GM23338 (cell line): Measurements from ENCODE around the gene KPTN. TPM values are rescaled to one million over a fixed set of nuclear protein-coding genes. Genes with fewer than 3 reads are reported as not detected.

ENCODE experiments used
- ATAC-seq: fragments of 200-7000 bp; cut with Tn5 transposase; 3 replicates; pipeline ENCODE4 v1.9.1; 2020
- DNase-seq: peaks from one replicate; pipeline ENCODE4 v3.0.0-alpha.2; 2015; ENCODE audit warnings: low spot score
- H2AFZ ChIP-seq: fragments of 200-600 bp; sonication (generic); 2 replicates; pipeline ENCODE4 v1.8.0; 2016; ENCODE audit warnings: antibody characterized with exemption, mild to moderate bottlenecking, moderate library complexity
- H3F3A ChIP-seq: fragments of 200-600 bp; sonication (generic); replicated peaks from 2 replicates; pipeline ENCODE4 v1.8.0; 2017; ENCODE audit warnings: antibody characterized with exemption, mixed run types, low read depth
- H3K27ac ChIP-seq: fragments of 200-600 bp; sonication (generic); 2 replicates; pipeline ENCODE4 v1.6.1; 2016; ENCODE audit warnings: low read depth
- H3K27me3 ChIP-seq: fragments of 200-600 bp; sonication (generic); 2 replicates; pipeline ENCODE4 v1.8.0; 2016; ENCODE audit warnings: mild to moderate bottlenecking, mixed run types, moderate library complexity; ENCODE audit not compliant: insufficient read depth
- H3K36me3 ChIP-seq: fragments of 200-600 bp; sonication (generic); 2 replicates; pipeline ENCODE4 v1.8.0; 2016; ENCODE audit warnings: mild to moderate bottlenecking; ENCODE audit not compliant: insufficient read depth
- H3K4me1 ChIP-seq: fragments of 200-600 bp; sonication (generic); 2 replicates; pipeline ENCODE4 v1.8.0; 2016; ENCODE audit warnings: mild to moderate bottlenecking, moderate library complexity; ENCODE audit not compliant: insufficient read depth
- H3K4me2 ChIP-seq: fragments of 200-600 bp; sonication (generic); 2 replicates; pipeline ENCODE4 v1.7.1; 2017; ENCODE audit warnings: mixed run types
- H3K4me3 ChIP-seq: fragments of 200-600 bp; sonication (generic); 2 replicates; pipeline ENCODE4 v1.6.1; 2016; ENCODE audit warnings: mixed run types
- H3K79me2 ChIP-seq: fragments of 200-600 bp; sonication (generic); replicated peaks from 2 replicates; pipeline ENCODE4 v1.8.0; 2017; ENCODE audit warnings: mild to moderate bottlenecking; ENCODE audit not compliant: insufficient read depth
- H3K9me2 ChIP-seq: fragments of 200-600 bp; sonication (generic); 2 replicates; pipeline ENCODE4 v1.8.0; 2017; ENCODE audit not compliant: insufficient read depth
- H4K20me1 ChIP-seq: fragments of 200-600 bp; sonication (generic); replicated peaks from 2 replicates; pipeline ENCODE4 v1.8.0; 2017; ENCODE audit warnings: mild to moderate bottlenecking; ENCODE audit not compliant: insufficient read depth
- H3K27ac Mint-ChIP-seq: 2 replicates; pipeline ENCODE4 v1.8.0; 2020; ENCODE audit warnings: inconsistent platforms, mild to moderate bottlenecking, moderate library complexity, mixed read lengths
- H3K27me3 Mint-ChIP-seq: 3 replicates; pipeline ENCODE4 v1.8.0; 2022; ENCODE audit warnings: low read depth, mild to moderate bottlenecking, moderate library complexity, mixed read lengths, inconsistent platforms; ENCODE audit not compliant: insufficient read depth, poor library complexity
- H3K36me3 Mint-ChIP-seq: 3 replicates; pipeline ENCODE4 v1.8.0; 2021; ENCODE audit warnings: low read depth, mild to moderate bottlenecking, inconsistent platforms, moderate library complexity, mixed read lengths
- H3K4me1 Mint-ChIP-seq: 3 replicates; pipeline ENCODE4 v1.8.0; 2020; ENCODE audit warnings: mild to moderate bottlenecking, inconsistent platforms, mixed read lengths
- H3K4me3 Mint-ChIP-seq: 3 replicates; pipeline ENCODE4 v1.8.0; 2021; ENCODE audit warnings: moderate library complexity, mild to moderate bottlenecking, inconsistent platforms, mixed read lengths
- H3K9me3 Mint-ChIP-seq: 3 replicates; pipeline ENCODE4 v1.8.0; 2020; ENCODE audit warnings: moderate library complexity, mild to moderate bottlenecking, inconsistent platforms, mixed read lengths
- EZH2 ChIP-seq: fragments of 200-600 bp; sonication (generic); IDR thresholded peaks from one replicate; pipeline ENCODE4 v1.8.0; 2017; ENCODE audit warnings: antibody characterized with exemption, mild to moderate bottlenecking, low read depth; ENCODE audit not compliant: unreplicated experiment
- JUNB ChIP-seq: IDR thresholded peaks from one replicate; pipeline ENCODE4 v1.6.1; 2016; ENCODE audit warnings: antibody characterized with exemption; ENCODE audit not compliant: unreplicated experiment
- NANOG ChIP-seq: IDR thresholded peaks from 2 replicates; pipeline ENCODE4 v1.6.1; 2016; ENCODE audit warnings: antibody characterized with exemption, borderline replicate concordance
- REST ChIP-seq: IDR thresholded peaks from one replicate; pipeline ENCODE4 v1.6.1; 2018; ENCODE audit warnings: antibody characterized with exemption; ENCODE audit not compliant: unreplicated experiment
- ZNF114 ChIP-seq: fragments of 250-450 bp; sonication (Bioruptor Pico); IDR thresholded peaks from 2 replicates; pipeline ENCODE4 v1.5.0; 2020; ENCODE audit warnings: mild to moderate bottlenecking, moderate library complexity
- ZNF331 ChIP-seq: fragments of 250-450 bp; sonication (Bioruptor Pico); IDR thresholded peaks from 2 replicates; pipeline ENCODE4 v1.5.0; 2020; ENCODE audit warnings: low read depth, mild to moderate bottlenecking, moderate library complexity
- polyA plus RNA-seq: library from polyadenylated mRNA; unstranded; fragments of >200 nt; fragmentation: Nextera tagmentation; extraction: Ambion mirVana; gene quantifications from 2 replicates; pipeline ENCODE4 v1.2.1, GENCODE V29; 2016
- total RNA-seq: library from RNA; depleted of rRNA; stranded (reverse); fragments of >200 nt; shearing (Covaris generic); gene quantifications from 2 replicates; pipeline ENCODE4 v1.2.3, GENCODE V29; 2014
- TF ChIP-seq, protein P1 (sequence below): IDR thresholded peaks from 2 replicates; pipeline ENCODE4 v1.6.1; 2016; ENCODE audit warnings: antibody characterized with exemption
- TF ChIP-seq, protein P2 (sequence below), 2 experiments: fragments of 200-600 bp in 1 of 2; sonication (generic) in 1 of 2; conservative IDR thresholded peaks; 2 replicates each; pipeline versions ENCODE4 v1.5.1 to v1.6.1; 2016 to 2017; ENCODE audit warnings: antibody characterized with exemption in 2 of 2, low read depth in 2 of 2, mild to moderate bottlenecking in 2 of 2, moderate library complexity in 1 of 2

The KPTN gene
- total and polyA plus RNA-seq, 2 experiments from 2014 or later, result 19.8 to 26.2 TPM

GRCh38 chr19:47456721-47457474 is 27.1 kb downstream of the KPTN start (continued):
- TF ChIP-seq, protein P1, sequence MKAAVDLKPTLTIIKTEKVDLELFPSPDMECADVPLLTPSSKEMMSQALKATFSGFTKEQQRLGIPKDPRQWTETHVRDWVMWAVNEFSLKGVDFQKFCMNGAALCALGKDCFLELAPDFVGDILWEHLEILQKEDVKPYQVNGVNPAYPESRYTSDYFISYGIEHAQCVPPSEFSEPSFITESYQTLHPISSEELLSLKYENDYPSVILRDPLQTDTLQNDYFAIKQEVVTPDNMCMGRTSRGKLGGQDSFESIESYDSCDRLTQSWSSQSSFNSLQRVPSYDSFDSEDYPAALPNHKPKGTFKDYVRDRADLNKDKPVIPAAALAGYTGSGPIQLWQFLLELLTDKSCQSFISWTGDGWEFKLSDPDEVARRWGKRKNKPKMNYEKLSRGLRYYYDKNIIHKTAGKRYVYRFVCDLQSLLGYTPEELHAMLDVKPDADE, result no peak
- TF ChIP-seq NANOG (no peak), ZNF331 (CRISPR knock-in tag) (no peak), EZH2 (no peak), ZNF114 (CRISPR knock-in tag) (no peak), REST (no peak)
- TF ChIP-seq, protein P2, sequence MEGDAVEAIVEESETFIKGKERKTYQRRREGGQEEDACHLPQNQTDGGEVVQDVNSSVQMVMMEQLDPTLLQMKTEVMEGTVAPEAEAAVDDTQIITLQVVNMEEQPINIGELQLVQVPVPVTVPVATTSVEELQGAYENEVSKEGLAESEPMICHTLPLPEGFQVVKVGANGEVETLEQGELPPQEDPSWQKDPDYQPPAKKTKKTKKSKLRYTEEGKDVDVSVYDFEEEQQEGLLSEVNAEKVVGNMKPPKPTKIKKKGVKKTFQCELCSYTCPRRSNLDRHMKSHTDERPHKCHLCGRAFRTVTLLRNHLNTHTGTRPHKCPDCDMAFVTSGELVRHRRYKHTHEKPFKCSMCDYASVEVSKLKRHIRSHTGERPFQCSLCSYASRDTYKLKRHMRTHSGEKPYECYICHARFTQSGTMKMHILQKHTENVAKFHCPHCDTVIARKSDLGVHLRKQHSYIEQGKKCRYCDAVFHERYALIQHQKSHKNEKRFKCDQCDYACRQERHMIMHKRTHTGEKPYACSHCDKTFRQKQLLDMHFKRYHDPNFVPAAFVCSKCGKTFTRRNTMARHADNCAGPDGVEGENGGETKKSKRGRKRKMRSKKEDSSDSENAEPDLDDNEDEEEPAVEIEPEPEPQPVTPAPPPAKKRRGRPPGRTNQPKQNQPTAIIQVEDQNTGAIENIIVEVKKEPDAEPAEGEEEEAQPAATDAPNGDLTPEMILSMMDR (conservative IDR thresholded peaks at IDR 0.05; ENCODE audit: low read depth in 2 of 2), result no peak

- H3K36me3 Mint-ChIP-seq, result peaks cover 8% of the 10 kb centered on the region; the same call in 2 of the 3 replicates
- Histone ChIP-seq H3K4me3 (no peak overlapping the region), H3K79me2 (no peaks in the 10 kb centered on the region), H3K4me2 (no peak overlapping the region), H3F3A (peaks cover 23% of the 10 kb centered on the region; the same call in 1 of the 2 replicates), H3K36me3 (no peaks in the 10 kb centered on the region; the same call in 1 of the 2 replicates), H3K4me1 (peaks cover 20% of the 10 kb centered on the region), H4K20me1 (no peaks in the 10 kb centered on the region; the same call in 1 of the 2 replicates), H3K9me2 (no peaks in the 10 kb centered on the region), H2AFZ (no peak overlapping the region), H3K27ac (no peak overlapping the region), H3K27me3 (peaks cover 20% of the 10 kb centered on the region)
- ATAC-seq (no peak), DNase-seq (no peak)
- H3K27ac Mint-ChIP-seq, result peak overlapping the region; percentile 41; the same call in 1 of the 2 replicates
- H3K4me3 Mint-ChIP-seq, result no peak overlapping the region
- H3K9me3 Mint-ChIP-seq, result no peaks in the 10 kb centered on the region; the same call in 2 of the 3 replicates
- H3K4me1 Mint-ChIP-seq, result peaks cover 24% of the 10 kb centered on the region
- H3K27me3 Mint-ChIP-seq, result peaks cover 25% of the 10 kb centered on the region
- TF ChIP-seq, protein P2 (conservative IDR thresholded peaks at IDR 0.05; ENCODE audit: low read depth in 2 of 2), result no peak
- no peak for TF ChIP-seq JUNB
- TF ChIP-seq NANOG, result no peak
Measured at GRCh38 chr19:47450478-47450877, 33.5 kb downstream of the KPTN start.
